GM20431 (cell line): ENCODE data around the gene UBE2Q2.
"Not testable (repeated sequence)": the region's sequence is repeated elsewhere in the genome, so short reads cannot be mapped to it uniquely, and the experiment has no call there.

Experiments
- in situ Hi-C: fragments of 300-500 bp; cut with MseI, MboI; formaldehyde crosslinking; loops from one replicate; pipeline ENCODE4 v1.15.0; 2020; ENCODE audit warnings: low sequenced_read_pairs; ENCODE audit not compliant: unreplicated experiment

Gene UBE2Q2

GRCh38 chr15:75842722-75843677, at the start of gene UBE2Q2:
Gene UBE2Q2 (plus strand): TSS chr15:75843447. CDS start chr15:75843667, 220 bp downstream.
- in situ Hi-C loops: no loop called here

- in situ Hi-C loops: no loop called here
Measured at GRCh38 chr15:75796321-75796720, 46.9 kb upstream of the UBE2Q2 start.

- in situ Hi-C loops: not testable (repeated sequence)
Measured at GRCh38 chr15:75797146-75797545, 46.1 kb upstream of the UBE2Q2 start.

GRCh38 chr15:75799190-75799589, 44.1 kb upstream of the UBE2Q2 start:
- in situ Hi-C loops: no loop called here

- in situ Hi-C loops: loop anchor here (10.0 to 25.0 kb wide), 2 partner anchors 116 to 337 kb away; no protein-coding TSS in a partner anchor
Measured at GRCh38 chr15:75800409-75800808, 42.8 kb upstream of the UBE2Q2 start.

GRCh38 chr15:75801859-75802593, 41.2 kb upstream of the UBE2Q2 start:
- in situ Hi-C loops: loop anchor here (10.0 to 25.0 kb wide), 2 partner anchors 117 to 335 kb away; no protein-coding TSS in a partner anchor

GRCh38 chr15:75807486-75807885, 35.8 kb upstream of the UBE2Q2 start:
- in situ Hi-C loops: loop anchor here (10.0 to 25.0 kb wide), 2 partner anchors 123 to 330 kb away; no protein-coding TSS in a partner anchor

GRCh38 chr15:75808009-75808408, 35.2 kb upstream of the UBE2Q2 start:
- in situ Hi-C loops: loop anchor here (10.0 to 25.0 kb wide), 2 partner anchors 123 to 329 kb away; no protein-coding TSS in a partner anchor

- in situ Hi-C loops: loop anchor here (10.0 to 25.0 kb wide), 2 partner anchors 124 to 329 kb away; no protein-coding TSS in a partner anchor
Measured at GRCh38 chr15:75808563-75808962, 34.7 kb upstream of the UBE2Q2 start.

GRCh38 chr15:75809986-75810750, 33.1 kb upstream of the UBE2Q2 start:
- in situ Hi-C loops: loop anchor here (10.0 to 25.0 kb wide), 2 partner anchors 125 to 327 kb away; no protein-coding TSS in a partner anchor

GRCh38 chr15:75810874-75811498, 32.3 kb upstream of the UBE2Q2 start:
- in situ Hi-C loops: loop anchor here (25.0 kb wide), 1 partner anchor 326 kb away; no protein-coding TSS in a partner anchor

GRCh38 chr15:75811626-75812025, 31.6 kb upstream of the UBE2Q2 start:
- in situ Hi-C loops: loop anchor here (25.0 kb wide), 1 partner anchor 326 kb away; no protein-coding TSS in a partner anchor

GRCh38 chr15:75814794-75815193, 28.5 kb upstream of the UBE2Q2 start:
- in situ Hi-C loops: loop anchor here (25.0 kb wide), 1 partner anchor 323 kb away; no protein-coding TSS in a partner anchor

- in situ Hi-C loops: loop anchor here (25.0 kb wide), 1 partner anchor 321 kb away; no protein-coding TSS in a partner anchor
Measured at GRCh38 chr15:75815811-75816719, 27.2 kb upstream of the UBE2Q2 start.

- in situ Hi-C loops: loop anchor here (25.0 kb wide), 1 partner anchor 320 kb away; no protein-coding TSS in a partner anchor
Measured at GRCh38 chr15:75817138-75817935, 25.9 kb upstream of the UBE2Q2 start.

- in situ Hi-C loops: loop anchor here (25.0 kb wide), 1 partner anchor 317 kb away; no protein-coding TSS in a partner anchor
Measured at GRCh38 chr15:75820206-75820605, 23.0 kb upstream of the UBE2Q2 start.

- in situ Hi-C loops: loop anchor here (25.0 kb wide), 1 partner anchor 315 kb away; no protein-coding TSS in a partner anchor
Measured at GRCh38 chr15:75821786-75822345, 21.4 kb upstream of the UBE2Q2 start.
